GM03348 (cell line): ENCODE data around the gene BEGAIN.
A peak's percentile ranks its signal among the peaks of the same experiment; 100 is the strongest.

ENCODE experiments used
- DNase-seq: peaks from one replicate; pipeline ENCODE4 v3.0.0; 2012; ENCODE audit warnings: low spot score

Gene BEGAIN

DNA sequence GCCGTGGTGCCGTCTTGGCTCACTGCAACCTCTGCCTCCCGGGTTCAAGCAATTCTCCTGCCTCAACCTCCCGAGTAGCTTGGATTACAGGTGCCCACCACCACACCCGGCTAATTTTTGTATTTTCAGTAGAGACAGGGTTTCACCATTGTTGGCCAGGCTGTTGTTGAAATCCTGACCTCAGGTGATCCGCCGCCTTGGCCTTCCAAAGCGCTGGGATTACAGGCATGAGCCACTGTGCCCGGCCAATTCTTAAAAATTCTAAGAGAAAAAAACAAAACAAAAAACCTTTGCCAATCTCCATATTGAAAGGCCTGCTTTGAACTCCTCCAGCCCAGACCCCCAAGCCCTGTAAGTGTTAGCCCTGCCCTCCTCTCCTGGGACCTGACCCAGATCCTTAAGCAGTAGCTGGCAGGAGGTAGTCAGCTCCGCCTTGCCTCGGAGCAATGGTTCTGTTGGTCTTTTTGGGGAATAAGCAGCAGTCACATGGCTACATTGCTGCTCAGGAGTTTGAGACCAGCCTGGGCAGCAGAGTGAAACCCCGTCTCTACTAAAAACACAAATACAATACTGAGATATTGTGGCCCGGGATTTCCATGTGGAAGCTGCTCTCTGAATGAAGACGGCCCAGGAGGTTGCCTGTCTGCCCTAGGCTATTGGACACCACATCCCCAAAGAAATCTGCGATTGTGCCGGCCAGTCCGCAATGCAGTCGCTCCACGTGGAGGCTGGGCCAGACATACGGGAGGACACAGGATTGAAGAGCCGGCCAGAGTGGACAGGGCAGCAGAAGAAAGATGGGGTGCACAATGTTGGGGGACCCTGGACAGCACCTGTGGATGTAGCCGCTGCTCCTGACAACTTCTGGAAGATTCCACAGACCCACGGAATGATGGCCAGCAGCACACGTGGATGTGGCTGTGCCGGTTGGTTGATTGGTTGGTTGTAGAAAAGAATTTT is 28.8 kb upstream of the BEGAIN start:
- DNase-seq, result no peak

DNA sequence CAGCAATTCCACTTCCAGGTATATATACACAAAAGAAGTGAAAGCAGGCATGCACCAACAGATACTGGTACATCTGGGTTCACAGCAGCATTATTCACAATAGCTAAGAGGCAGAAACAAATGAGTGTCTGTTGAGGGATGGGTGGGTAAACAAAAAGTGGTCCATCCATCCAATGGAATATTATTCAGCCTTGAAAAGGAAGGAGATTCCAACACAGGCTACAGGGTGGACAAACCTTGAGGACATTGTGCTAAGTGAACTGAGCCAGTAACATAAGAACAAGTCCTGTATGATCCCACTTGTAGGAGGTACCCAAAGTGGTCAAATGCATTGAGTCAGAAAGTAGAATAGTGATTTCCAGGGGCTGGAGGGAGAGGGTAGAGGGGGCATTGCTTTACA is 27.6 kb upstream of the BEGAIN start:
- DNase-seq, result no peak

DNA sequence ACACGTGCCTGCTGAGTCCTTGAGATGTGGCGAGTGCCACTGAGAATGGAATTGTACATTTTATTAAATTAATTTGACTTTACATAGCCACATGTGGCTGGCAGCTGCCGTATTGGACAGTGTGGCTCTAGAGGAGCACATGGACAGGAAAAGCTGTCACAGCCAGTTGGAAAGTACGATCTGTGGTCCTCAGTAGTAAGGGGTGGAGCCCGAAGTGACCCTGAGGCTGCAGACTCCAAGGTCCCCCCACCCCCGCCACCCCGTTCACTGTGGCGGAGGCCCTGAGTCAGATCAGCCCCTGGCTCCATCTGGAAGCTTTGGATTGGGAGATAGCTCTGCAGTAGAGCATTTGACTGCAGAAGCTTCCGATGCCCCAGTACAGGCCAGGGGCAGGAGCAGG is 25.8 kb upstream of the BEGAIN start:
- DNase-seq, result no peak

DNA sequence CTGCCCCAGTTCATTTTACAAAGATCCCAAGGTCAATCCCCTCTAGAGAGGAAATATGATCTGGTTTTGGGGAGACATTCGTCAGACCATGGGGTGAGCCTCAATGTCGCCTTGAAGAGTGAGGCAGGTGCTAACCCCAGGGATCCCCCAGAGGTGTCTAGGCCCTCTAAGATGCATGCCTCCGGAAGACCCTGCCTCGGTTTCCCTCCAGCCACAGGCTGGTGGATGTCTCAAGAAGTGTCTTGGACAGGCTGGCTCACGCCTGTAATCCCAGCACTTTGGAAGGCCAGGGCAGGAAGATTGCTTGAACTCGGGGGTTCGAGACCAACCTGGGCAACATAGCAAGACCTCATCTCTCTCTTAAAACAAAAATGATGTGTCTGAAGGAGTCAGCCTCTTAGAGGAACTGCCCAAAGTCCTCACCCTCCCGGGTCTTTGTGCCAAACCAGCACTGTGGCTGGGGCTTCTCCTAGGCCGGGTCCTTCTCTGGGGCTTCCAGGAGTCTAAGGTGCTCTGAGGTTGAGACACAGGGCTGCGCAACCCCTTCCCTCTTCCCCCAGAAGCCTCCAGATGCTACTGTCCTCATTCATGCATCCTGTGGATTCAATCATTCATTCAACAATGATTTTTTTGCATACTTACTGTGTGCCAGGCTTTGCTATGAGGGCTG is 24.7 kb upstream of the BEGAIN start:
- DNase-seq, result no peak

DNA sequence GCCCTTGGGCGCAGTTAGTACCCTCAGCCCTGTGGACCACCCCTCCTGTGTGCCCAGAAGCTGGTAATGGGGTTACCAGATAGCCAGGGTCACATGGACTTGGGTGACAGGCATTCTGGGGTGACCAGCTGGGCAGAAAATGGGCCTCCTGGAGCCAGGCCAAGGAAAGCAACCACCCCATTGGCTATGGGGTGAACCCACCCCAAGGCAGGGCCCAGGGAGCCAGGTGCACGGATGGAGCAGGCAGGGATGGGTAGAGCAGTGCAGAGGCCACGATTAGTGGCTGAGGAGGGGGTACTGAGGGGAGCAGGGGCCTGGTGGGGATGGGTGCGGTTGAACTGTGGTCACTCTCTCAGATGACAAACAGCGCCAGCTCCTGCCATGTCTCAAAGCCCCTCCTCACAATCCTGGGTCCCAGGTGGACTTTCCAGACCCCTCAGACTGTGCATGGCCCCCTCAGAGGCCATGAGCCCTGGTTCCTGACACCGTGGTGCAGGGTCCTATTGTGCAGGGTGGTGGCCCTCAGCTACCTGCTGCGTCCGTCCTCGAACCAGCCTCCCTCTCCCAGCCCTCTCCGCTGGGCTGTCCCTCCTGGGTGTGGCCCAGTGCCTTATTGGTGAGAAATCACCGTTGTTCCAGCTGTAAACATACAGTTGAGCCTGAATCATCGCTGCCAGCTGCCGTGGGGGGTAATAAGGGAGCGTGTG is 23.4 kb upstream of the BEGAIN start:
- DNase-seq, result peak; percentile 39

DNA sequence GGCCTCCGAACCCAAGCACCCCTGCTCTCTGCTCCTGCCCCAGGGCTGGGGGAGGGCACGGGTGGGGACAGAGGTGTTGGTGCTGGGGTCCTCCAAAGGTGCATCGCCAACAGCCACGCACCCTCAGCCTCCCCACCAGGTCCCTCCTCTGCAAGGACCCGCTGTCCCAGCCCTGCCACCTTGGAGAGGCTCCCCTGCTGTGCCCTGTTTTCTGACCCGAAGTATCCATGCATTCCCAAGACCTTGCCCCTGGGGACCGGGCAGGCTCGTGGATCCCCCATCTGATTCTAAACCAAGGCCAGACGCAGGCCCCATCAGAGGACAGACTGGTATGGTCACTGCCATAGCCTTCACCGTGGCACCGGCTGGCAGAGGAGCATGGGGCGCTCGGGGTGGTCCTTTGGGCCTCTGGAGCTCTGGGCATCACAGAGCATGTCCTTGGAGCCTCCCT is 22.7 kb upstream of the BEGAIN start:
- no peak for DNase-seq

DNA sequence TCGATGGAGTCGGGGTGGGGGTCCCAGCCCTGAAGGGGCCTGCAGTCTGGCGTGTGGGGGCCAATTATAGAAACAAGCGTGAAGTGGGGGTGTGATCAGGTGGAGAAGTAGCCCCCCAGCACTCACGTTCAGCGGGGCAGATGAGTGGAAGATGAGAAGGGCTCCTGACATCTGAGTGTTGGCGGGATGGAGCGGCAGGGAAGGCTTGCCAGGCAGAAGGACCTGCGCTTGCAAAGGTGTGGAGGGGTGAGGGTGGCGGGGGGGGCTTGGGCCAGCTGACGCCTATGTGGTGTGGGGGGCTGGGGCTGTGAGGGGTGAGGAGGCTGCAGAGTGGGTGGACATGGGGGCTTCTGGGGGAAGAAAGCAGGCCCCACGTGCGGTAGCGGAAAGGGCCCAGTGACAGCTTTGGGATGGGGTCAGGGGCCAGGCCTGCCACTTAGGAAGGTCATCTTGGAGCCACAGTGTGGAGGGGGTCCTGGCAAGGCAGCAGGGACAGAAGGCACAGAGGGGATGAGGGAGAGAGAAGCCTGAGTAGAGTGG is 22.2 kb upstream of the BEGAIN start:
- no peak for DNase-seq

DNA sequence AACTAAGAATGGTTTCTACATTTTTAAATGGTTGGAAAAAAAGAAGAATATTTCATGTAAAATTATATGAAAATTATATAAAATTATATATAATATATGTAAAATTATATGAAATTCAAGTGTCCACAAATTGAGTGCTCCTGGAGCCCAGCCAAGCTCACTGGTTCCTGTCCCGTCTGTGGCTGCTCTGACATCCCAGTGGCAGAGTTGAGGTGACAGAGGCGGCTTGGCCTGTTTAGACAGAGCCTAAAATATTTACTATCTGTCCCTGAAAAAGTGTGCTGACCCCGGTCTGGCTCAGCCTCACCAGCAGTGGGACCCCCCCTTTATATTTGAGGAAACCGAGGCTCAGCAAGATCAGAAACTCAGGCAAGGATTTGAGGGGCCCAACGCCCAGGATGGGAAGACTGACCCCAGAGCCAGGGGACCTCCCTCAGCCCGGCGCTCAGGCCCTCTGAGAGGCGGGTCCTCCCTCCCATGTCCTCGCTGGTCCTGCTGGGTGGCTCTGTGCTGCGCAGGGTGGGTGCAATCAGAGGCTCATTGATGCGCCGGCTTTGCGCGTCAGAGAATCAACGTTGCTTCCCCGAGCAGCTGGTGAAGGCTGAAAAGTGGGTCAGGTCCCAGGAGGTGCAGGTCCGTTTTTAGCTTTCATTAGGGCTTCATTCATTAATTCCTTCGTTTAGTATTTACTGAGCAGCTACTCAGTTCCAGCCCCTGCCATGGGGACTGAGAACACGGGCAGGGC is 21.5 kb upstream of the BEGAIN start:
- DNase-seq, result no peak

DNA sequence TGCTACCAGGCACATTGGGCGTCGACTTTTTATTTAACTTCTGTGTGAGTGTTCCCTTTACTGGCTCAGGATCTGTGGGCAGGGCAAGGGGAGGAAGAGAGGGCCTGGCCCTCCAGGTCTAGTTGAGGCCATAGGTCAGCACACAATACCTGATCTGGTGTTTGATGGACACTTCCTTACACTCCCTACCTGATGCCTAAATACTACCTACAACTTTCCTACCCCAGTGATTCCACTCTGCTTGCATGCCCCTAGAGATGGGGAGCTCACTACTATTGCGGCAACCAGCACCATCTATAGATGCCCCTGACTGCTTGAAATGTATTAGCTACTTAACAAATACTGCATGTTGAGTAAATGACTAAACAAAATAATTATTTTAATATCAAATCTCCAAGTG is 20.8 kb upstream of the BEGAIN start:
- no peak for DNase-seq

DNA sequence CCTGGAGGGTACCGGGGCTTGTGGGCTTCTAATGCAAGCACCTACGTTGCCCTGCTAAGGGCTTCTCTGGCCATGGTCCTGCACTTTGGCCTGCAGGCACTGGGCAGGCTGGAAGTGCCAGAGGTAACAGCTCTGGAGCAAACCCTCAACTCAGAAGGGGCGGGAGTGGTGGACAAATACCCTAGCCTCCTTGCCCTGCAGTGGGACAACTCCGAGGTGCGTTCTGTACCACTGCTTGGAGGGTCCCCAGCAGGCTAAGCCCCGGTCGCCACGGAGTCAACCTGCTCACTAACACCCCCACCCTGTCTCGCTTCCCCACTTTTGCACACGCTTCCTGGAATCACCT is 20.4 kb upstream of the BEGAIN start:
- no peak for DNase-seq

DNA sequence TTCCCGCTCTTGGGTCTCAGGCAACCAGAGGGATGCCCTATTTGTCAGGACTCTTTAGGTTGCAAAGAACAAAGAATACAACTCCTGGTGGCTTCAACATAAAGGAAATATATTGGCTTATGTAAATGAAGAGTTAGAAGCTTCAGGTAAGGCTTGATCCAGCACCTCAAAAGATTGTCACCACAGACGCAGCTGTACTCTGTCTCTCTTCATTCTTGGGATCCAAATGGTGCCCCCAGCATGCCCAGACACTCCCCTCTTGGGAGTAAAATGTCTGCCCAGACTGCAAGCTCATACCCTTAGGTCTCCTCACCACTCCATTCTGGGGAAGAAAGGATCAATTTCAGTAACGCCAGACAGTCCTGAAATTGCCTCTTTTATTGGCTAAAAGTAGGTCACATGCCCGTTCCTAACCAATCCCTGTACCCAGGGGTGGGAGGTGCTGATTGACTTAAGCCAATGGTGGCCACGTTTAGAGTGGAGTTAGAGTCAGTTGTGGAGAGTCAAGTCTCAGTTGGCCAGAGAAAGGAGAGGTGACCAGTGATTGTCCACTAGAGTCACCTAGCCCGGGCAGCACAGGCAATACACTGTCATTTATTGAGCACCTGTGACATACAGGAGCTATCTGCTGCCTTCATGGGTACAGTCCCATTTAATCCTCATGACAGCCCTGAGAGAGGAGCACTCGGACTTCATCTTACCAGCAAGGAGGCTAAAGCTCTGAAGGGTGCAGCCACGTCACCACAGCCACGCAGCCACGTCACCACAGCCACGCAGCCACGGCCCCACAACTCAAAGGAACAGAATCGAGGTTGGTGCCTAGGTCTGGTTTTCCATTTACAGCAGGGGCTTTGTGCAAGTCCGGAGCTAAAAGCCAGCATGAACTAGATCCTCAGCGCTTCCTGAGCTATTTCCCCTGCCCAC is 19.7 kb upstream of the BEGAIN start:
- DNase-seq, result no peak

DNA sequence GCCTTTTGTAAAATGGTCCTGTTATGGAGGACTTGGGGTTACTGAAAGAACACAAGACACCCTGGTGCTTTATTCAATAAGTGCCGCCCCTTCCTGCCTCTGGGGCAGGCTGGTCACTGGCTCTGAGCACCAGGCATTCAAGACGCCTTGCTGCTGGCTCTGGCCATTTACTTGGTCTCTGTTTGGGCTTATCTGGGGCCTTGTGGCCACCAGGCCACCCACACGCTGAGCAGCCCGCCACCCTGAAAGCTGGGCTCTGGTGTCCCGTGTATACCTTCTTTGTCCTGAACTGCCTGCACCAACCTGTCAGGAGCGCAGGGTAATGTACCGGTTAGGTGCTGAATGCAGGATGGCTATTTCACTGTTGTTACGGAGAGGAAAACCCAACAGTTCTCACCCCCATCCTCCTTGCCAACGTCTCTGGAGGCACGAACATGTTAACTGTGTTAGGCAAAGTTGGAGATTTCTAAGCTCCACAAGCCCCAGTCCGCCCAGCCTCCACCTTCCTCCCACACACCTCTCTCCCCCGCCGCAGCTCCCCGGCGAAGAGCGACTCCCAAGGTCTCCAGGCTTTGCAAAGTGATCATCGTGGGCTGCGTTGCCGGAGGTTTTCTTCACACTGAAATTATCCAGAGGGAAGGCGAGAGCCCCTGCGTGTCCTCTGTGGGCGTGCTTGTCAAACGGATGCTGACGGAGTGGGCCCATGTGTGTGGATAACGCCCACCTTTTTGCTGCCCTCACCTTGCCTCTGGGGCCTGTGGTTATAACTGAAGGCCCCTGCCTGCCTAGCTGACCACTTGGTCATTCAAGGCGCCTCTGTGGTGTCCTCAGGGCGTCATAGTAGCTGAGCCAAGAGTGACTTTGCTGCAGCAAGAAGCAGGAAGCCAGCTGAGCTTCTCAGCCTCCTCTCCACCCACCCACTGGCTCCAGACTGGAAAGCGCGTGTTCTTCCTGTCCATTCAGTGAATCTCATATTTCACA is 18.8 kb upstream of the BEGAIN start:
- DNase-seq, result no peak

DNA sequence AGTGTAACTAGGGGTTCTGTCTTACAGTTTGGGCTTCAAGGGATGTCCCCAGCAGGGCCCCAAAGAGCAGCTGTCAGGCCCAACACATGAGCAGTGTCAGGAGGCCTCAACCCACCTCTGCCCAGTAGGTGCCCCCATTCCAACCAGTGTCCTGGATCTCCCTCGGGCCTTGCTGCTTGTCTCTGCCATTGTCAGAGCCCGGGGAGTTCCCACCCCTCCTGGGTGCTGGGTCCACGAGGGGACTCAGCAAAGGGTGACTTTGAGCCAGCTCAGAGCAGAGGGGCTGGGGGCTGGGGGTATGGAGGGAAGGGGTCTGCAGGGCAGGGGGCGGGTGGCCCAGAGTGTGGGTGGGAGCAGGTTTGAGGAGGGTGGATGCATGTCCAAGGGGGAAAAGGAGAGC is 18.0 kb upstream of the BEGAIN start:
- no peak for DNase-seq

DNA sequence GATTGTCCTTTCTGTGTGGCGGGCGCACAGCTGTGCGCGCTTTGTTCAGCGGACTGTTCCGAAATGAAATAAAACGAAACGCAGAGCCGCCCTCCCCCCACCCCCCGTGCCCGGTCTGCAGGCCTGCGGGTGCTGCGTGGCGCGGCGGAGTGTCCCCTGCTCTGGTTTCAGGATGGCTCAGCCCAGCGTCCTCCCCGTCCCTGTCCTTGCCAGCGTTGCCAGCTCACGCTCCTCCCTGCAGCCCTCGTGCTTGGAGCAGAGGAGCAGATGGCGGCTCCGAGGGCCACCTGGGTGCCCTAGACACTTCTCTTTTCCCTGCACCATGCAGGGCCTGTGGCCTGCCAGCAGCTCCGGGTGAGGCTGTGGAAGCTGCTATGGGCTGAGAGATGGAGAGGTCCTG is 17.5 kb upstream of the BEGAIN start:
- DNase-seq, result no peak

DNA sequence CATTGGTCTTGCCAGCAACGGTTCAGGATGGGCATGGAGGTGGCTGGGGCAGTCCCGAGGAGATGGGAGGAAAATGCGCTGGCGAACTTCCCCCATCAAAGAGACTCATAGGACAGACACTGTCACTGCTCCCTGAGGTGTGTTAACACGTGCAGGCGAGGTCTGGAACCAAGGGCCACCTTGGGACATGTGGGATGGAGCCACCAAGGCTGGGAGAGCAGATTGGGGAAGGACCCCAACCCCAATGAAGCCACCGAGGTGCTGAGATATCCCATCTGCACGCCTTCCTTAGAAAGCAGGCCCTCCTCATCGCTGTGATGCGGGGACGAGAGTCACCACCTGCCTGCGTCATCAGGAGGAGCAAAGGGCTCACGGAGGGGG is 16.9 kb upstream of the BEGAIN start:
- no peak for DNase-seq

DNA sequence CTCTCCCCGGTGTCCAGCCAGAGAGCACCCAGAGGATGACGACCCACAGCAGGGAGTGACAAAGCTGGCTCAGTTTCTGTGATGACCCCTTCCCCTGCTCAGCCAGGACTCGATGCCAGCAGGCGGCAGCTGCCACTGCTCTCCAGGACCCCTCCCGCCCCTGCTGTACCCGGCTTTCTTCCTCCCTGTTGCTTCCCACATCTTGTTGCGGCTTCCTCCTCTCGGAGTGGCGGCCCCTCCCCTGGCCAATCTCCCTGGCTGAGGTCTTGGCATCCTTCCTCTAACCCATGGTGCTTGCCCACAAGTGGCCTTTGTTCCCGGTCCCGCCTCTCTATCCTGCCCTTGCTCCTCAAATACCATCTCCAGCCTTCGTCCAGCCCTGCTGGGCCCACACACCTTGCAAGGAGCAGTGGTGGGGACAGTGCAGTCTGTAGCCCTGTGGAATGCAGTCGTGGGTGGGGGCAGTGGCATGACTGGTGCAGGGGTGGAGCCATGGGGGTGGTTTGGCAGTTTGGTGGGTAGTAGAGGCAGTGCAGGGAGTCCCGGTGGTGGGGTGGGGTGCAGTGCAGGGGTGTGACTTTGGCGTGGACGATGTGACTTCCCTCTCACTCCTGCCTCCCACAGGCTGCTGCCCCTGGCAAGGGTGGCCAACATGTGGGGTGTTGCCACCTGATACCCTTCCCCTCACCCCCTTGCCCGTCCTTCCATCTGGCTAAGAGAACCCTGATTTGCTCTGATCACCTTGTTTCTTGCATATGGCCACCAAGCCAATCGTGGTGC is 16.3 kb upstream of the BEGAIN start:
- DNase-seq, result no peak

DNA sequence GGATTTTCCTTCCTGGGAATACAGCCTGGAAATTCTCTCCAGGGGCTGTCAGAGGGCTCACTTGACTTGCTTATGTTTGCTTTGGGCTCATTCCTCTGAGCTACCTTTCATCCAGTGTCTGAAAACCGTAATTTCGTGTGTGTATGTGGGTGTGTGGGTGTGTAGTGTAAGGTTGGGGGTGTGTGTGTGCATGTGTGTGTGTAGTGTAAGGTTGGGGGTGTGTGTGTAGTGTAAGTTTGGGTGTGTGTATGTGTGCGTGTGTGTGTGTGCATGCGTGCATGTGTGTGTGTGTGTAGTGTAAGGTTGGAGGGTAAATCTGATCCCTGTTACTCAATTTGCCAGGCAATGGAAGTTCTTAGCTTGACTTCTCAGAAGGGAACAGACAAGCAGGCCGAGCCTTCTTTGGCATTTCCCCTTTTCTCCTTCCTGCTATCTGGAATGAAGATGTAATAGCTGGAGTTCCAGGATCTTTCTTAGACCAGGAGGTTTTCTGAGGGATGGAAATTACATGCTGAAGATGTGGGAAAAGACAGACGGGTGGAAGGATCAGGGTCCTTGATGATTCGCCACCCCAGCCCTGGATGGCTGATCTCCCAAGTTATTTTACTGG is 15.5 kb upstream of the BEGAIN start:
- DNase-seq, result no peak

DNA sequence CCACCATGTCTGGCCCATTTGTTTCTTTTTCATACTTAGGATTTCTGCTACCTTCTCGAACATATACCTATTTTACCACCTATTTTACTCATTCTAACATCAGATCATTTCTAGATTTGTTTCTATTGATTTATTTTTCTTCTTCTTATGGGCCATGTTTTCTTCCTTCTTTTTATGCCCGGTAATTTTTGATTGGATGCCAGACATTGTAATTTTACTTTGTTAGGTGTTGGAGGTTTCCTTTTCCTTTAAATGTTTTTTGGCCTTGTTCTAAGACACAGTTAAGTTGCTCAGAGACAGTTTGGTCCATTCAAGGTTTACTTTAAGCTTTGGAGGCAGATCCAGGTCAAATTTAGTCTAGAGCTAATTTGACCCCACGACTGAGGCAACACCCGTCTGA is 14.7 kb upstream of the BEGAIN start:
- no peak for DNase-seq
